ENCODE data around the gene CATSPERD.

DNA sequence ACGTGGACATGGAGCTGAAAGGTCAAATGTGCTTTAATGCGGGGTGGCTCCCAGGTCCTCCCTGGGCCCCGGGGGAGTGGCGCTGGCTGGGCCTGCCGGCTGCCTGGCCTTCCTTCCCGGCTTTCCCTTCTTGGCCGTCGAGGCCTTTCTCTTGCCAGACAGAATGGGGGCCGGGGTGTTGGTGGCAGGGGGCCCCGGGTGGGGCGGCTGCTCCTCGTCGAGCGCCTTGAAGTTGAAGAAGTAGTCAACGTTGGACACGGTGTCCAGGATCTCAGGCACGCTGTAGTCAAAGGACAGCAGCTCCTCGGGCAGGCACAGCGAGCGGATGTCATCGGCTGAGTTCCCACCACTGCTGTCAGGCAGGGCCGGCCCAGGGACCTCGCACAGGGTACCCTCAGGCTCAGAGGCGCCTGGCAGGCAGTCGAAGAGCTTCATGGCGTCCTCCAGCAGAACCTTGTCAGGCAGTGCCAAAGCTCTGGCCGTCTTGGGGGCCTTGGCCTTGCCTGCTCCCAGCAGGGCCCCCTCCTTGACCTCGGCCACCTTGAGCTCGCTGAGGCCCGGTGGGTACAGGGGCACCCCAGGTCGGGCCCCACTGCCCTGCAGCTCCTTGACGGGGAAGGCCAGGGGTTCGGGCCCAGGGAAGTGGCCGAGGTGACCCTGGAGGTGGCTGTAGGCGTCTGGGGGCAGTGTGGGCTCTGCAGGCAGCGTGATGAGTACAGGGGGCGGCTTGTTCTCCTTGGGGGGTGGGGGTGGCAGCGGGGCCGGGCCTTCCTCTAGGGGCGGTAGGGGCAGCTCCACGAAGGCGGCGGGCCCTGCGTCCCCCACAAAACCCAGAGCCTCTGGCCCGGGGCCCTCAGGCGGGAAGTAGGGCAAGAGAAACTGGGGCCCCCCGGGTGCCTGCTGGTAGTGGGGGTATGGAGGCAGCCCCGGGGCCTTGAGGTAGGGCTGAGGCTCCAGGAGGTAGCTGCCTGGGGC lies 62.8 kb downstream of the CATSPERD start:
- TF ChIP-seq TP53 (CRISPR knock-in tag; IDR thresholded peaks at IDR 0.05): no peak
- TF ChIP-seq POLR2A (IDR thresholded peaks at IDR 0.05; ENCODE audit: low read length): no peak
- TF ChIP-seq RAD21 (conservative IDR thresholded peaks at IDR 0.05 in 1 of 2, IDR thresholded peaks at IDR 0.05 in 1 of 2): no peak
- TF ChIP-seq, protein P1, sequence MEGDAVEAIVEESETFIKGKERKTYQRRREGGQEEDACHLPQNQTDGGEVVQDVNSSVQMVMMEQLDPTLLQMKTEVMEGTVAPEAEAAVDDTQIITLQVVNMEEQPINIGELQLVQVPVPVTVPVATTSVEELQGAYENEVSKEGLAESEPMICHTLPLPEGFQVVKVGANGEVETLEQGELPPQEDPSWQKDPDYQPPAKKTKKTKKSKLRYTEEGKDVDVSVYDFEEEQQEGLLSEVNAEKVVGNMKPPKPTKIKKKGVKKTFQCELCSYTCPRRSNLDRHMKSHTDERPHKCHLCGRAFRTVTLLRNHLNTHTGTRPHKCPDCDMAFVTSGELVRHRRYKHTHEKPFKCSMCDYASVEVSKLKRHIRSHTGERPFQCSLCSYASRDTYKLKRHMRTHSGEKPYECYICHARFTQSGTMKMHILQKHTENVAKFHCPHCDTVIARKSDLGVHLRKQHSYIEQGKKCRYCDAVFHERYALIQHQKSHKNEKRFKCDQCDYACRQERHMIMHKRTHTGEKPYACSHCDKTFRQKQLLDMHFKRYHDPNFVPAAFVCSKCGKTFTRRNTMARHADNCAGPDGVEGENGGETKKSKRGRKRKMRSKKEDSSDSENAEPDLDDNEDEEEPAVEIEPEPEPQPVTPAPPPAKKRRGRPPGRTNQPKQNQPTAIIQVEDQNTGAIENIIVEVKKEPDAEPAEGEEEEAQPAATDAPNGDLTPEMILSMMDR (IDR thresholded peaks at IDR 0.05): no peak
- TF ChIP-seq BHLHE40 (IDR thresholded peaks at IDR 0.05; ENCODE audit: low read depth, low read length): no peak
- no peak for TF ChIP-seq CHD2 (IDR thresholded peaks at IDR 0.05; ENCODE audit: low read length, partially characterized antibody)
- no peak for TF ChIP-seq MAZ (IDR thresholded peaks at IDR 0.05; ENCODE audit: borderline replicate concordance, low read depth, low read length)
- TF ChIP-seq, protein P2, sequence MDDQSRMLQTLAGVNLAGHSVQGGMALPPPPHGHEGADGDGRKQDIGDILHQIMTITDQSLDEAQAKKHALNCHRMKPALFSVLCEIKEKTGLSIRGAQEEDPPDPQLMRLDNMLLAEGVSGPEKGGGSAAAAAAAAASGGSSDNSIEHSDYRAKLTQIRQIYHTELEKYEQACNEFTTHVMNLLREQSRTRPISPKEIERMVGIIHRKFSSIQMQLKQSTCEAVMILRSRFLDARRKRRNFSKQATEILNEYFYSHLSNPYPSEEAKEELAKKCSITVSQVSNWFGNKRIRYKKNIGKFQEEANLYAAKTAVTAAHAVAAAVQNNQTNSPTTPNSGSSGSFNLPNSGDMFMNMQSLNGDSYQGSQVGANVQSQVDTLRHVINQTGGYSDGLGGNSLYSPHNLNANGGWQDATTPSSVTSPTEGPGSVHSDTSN (IDR thresholded peaks at IDR 0.05): no peak
- no peak for TF ChIP-seq ZNF302 (CRISPR knock-in tag; IDR thresholded peaks at IDR 0.05)

Measured in A549 (cell line).